H1 (cell line): ENCODE measurements around the gene BRD1. TPM values are rescaled to one million over a fixed set of nuclear protein-coding genes. Genes with fewer than 3 reads are reported as not detected.
A peak's percentile ranks its signal among the peaks of the same experiment; 100 is the strongest.

Experiments
- CHD2 ChIP-seq: IDR thresholded peaks from 2 replicates; pipeline ENCODE4 v1.6.1; 2012; ENCODE audit warnings: low read length, improper control_type of control experiment
- EZH2 ChIP-seq: fragments of 200-600 bp; sonication (generic); IDR thresholded peaks from 2 replicates; pipeline ENCODE4 v1.7.1; 2012; ENCODE audit warnings: low read depth, mild to moderate bottlenecking, moderate library complexity, low read length, inconsistent platforms; ENCODE audit not compliant: severe bottlenecking
- SP1 ChIP-seq: IDR thresholded peaks from 2 replicates; pipeline ENCODE4 v1.6.1; 2011; ENCODE audit warnings: low read depth, low read length
- SUZ12 ChIP-seq: fragments of 200-600 bp; sonication (generic); IDR thresholded peaks from 2 replicates; pipeline ENCODE4 v1.6.1; 2012; ENCODE audit warnings: mild to moderate bottlenecking, inconsistent platforms, low read length, moderate library complexity, mixed read lengths
- ZNF274 ChIP-seq: IDR thresholded peaks from 2 replicates; pipeline ENCODE4 v1.7.0; 2012; ENCODE audit warnings: low read length, borderline replicate concordance; ENCODE audit errors: extremely low read depth
- polyA plus RNA-seq, 7 experiments: library from polyadenylated mRNA; depleted of rRNA in 3 of 7; stranded (reverse) in 5 of 7; unstranded in 2 of 7; fragments of >200 nt in 5 of 7; fragments of 200-250 nt in 2 of 7; gene quantifications; 1 replicate in 5 of 7; 2 replicates in 1 of 7; 4 replicates in 1 of 7; pipeline versions ENCODE4 v1.2.1 to v1.2.3, GENCODE V29; 2011 to 2013; ENCODE audit warnings: missing spikeins in 2 of 7, mixed read lengths in 2 of 7
- total RNA-seq: library from RNA; stranded (reverse); fragmentation: NEBNext Ultra II Directional; extraction: Animal tissue kit (Norgen Biotek cat#: 25700); gene quantifications from 2 replicates; pipeline ENCODE4 v1.2.1, GENCODE V29; 2021

Gene BRD1
- total and polyA plus RNA-seq, 2 of the 8 experiments (the other 6 are each of a cell fraction or from before 2014, with no cell fraction given) = 6.8 to 34.0 TPM

DNA sequence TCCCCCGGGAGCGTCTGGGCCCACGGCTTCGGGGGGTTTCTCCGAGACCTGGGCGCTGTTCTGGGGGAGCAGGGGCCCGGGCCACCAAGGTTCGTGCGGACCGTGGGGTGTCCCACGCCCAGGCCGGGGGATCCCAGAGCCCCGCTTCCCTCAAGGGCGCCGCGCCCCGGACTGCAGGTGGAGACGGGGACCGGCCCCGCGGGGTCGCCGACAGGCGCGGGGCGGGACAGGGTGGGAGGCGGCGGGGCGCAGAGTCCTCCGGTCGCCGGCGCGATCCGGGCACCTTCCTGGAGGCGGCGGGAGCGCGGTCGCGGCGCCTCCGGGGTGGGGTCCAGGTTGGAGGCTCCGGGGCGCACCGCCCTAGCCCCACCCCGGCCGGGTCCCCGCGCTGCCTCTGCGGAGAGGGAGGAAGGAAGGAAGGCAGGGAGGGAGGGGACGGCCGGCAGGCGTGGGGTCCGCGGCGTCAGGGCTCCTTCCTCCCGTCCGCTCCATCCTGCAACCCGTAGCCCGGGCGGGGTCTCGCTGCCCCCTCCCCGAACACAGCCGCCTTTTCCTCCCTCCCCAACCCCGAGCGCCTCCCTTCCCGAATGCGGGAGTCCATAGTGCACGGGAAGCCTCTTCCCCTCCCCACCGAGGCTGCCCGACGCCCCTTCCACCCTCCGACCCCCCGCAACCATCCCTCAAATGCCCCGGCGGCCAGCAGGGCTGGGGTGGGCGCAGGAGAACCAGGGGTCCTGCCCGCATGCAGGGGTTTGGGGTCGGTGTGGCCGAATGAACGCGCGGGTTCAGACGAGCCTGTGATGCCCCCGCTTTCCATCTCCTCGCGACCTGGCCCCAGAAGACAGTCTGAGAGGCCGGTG, 21.7 kb upstream of the BRD1 start (continued):
- TF ChIP-seq ZNF274 (no peak), CHD2 (no peak), SP1 (no peak), EZH2 (peak; percentile 90), SUZ12 (peak; percentile 94)
